GM18858 (cell line): ENCODE data around the gene TPK1.

Source experiments
- ATAC-seq: cut with Tn5 transposase; IDR thresholded peaks from one replicate; pipeline ENCODE4 v1.9.1; 2021; ENCODE audit not compliant: unreplicated experiment

TPK1 gene

DNA sequence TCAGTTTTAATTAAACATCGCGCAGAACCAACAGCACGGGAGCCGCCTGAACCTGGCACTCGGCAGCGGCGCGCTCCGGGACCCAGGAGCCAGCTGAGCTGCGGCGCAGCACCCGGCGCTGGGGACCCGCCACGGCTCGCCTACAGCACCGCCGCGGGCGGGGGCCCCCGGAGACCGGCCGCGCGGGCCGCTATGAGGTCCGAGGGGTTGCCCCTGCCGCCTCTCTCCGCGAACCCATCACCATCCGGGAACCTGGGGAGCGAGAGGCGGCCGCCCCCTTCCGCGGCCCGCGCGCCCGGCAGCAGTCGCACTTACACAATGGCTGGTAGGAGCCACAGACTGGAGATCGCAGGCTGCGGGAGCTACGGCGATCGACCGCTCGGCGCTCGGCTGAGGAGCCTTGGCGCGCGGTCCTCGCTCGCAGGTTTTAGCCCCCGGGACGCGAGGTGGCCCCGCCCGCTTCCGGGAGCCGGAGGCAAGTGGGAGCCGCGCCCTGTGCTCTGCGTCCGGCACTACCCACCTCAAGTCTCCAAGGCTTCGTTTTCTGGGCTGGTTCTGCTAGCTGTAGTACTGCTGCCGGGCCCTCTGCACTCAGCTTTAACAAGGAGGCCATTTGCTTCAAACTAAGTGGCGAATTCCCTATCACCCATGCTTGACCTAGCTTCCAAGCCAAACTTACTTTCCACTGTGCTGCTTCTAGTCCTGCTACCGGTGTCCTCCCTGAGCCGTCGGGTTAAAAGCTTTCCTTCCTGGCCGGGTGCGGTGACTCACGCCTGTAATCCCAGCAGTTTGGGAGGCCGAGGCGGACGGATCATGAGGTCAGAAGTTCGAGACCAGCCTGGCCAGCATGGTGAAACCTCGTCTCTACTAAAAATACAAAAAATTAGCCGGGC, at the start of gene TPK1:
Gene TPK1 (minus strand): TSS at position 402 of the 893 bp plus-strand sequence. CDS start 451 bp downstream, outside the sequence.
- ATAC-seq = peak; percentile 85

DNA sequence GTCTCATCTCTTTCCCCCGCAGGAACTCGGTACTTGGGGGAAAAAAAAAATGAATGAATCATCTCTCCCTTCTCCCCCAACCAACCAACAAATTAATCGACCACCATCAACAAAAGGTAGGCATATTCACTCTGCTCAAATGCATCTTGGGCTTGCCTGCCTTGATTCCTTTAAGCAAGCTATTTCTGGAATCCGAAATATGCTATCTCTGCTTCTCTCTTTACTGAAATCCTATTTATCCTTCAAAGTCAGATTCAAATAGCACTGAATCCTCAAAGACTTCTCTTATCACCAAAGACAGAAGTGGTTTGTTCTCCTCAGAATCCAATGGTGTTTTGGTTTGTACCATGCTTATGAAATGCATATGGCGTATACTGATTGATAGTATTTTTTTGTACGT, 49.6 kb upstream of the TPK1 start:
- ATAC-seq = no peak

DNA sequence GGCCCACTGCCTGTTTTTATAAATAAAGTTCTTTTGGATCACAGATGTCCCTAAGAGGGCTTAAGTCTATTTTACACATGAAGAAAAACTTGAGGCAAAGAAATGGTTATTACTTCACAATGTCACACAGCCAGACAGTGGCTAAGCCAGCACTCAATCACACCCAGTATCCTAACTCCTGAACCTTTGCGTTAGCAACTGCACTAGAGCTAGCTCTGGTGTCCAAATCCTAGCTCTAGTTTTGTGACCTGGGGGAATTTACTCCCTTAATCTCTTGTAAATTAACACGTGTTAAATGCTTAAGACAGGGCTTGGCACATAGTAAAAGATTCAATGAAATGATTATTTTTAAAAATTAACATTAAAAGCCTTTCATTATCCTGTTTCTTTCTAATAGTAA, 49.0 kb upstream of the TPK1 start:
- no peak for ATAC-seq

DNA sequence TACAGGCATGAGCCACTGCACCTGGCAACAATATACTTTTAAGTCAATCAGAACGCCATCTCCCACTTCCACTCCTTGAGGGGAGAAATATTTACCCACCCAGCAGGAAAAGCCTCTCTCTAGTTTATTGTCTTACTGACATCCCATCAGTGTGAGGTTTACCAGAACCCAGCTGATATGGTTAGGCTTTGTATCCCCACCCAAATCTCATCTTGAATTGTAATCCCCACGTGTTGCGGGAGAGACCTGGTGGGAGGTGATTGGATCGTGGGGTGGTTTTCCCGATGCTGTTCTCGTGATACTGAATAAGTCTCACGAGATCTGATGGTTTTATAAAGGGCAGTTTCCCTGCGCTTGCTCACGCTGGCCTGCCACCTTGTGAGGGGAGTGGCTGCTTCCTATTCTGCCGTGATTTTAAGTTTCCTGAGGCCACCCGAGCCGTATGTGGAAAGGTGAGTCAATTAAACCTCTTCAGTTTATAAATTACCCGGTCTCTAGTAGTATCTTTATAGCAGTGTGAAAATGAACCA, 37.5 kb upstream of the TPK1 start:
- no peak for ATAC-seq

DNA sequence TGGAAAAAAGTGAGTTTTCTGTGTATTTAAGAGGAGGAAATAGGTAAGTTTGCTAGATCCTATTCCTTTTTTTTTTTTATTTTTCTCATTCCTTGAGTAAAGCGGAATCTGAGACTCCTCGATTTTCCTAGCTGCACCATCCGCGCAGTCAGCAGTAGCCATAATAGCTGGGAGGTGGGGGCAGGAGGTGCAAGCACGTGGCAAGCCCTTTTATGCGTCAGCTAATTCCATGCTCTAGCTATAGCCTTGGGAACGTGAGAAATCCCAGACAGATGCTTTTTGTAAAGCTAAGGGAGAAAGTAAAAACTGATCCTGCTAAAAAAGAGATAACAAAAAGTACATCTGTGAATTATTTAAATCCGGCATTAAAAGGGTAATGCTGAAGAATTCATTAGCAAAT, 33.2 kb upstream of the TPK1 start:
- no peak for ATAC-seq

DNA sequence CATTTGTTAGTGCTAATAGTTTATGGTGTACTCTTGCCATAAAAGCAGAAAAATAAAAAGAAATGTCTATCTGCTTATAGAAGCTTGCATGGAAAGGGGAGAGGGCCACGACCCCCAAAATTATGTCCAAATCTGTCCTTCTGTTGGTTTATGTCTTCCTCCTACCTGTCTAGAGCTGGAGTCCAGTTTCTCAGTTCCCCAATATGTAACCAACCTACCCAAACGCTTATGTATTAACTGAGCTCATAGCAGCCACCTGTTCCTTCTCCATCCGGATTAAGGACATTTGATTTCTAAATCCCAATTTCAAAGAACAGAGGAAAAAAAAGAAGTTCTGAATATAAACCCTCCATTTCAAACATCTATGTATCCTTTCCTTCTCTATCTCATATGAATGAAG, 30.3 kb upstream of the TPK1 start:
- no peak for ATAC-seq

DNA sequence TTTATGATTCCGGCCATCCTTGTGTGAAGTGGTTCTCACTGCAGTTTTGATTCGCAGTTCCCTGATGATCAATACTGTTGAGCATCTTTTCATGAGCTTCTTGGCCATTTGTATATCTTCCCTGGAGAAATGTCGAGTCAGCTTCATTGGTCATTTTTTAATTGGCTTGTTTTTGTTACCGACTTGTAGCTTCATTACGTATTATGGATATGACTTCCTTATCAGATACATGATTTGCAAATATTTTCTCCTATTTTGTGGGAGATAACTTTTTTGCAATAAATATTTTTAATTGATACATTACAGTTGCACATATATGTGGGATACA, 27.4 kb upstream of the TPK1 start:
- ATAC-seq = no peak

DNA sequence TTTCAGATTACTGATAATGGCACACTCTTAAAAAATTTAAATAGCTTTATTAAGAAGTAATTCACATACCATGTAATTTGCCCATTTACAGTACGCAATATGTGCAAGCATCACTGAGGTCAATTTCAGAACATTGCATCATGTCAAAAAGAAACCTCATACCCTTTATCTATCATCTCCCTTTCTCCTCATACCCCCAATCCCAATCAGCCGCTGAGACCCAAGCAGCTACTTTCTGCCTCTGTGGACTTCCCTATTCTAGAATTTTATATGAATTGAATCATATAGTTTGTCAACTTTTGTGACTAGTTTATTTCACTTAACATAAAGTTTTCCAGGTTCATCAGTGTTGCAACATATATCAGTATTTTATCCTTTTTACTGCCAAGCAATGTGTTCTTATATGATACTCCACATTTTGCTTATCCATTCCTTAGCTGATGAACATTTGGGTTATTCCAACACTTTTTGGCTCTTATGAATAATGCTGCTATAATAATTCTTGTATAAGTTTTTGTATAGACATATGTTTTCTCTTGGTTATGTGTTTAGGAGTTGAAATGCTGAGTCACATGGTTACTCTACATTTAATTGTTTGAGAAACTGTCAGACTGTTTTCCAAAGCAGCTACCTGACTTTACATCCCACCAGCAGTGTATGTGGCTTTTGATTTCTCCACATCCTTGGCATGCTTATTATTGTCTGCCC, 26.9 kb upstream of the TPK1 start:
- ATAC-seq = no peak

DNA sequence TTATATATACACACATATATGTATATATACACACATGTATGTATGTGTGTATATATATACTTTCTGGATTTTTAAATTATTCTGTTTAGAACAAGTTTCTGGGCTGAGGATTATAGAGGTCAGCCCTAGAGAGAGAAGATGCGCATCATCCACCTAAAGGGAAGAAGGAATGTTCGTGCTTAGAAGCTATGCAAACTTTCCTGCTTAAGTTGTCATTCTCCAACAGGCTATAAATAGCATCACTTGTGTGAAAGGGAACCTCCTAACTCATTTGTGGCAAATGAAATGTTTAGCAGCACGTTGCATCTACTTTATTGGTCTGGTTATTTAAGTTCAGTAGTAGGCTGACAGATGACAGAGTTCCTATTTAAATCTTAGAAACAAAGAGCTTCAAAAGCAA, 23.9 kb upstream of the TPK1 start:
- no peak for ATAC-seq

DNA sequence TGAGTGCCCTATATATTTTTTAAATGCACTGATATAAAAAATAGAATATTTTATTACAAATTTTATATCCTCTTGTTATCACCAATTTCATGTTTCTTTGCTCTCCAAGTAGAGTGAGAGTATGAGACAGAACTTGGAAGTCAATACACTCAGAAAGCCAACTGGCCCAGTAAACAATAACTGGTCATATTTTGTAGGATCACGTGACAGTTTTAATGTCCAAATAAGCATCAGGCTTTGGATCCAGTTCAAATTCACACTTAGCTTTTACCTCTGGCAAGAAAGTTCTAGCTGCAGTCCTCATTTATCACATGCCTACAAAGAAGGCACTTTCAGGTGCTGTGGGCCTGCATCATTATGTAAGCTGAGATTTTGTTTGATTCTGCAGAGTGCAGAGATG, 21.6 kb upstream of the TPK1 start:
- no peak for ATAC-seq

DNA sequence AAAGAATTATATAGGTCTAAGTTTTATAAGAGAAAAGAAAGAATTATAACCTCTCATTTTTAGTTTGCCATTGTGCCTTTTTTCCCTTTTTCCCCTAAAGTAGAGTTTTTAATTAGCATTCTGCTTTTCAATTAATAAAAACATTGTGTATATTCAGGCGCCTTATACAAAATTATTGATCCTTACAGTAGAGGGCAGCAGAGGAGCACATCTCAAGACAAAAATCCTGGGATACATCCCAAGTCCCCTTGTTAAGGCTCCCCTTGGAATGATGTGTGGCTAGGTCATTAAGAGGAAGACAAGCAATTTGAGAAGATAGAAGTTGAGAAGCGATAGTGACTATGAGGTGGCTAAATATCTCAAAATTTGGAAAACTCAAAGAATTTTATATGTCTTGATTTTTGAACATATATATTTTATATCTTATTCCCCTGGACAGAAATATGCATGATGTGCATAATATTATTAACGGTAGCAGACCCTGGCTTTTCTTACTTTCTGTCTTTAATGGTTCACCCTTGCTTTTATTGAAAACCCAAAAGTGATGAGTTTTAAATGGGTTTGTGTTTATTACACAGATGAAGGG, 19.1 kb upstream of the TPK1 start:
- ATAC-seq = no peak

DNA sequence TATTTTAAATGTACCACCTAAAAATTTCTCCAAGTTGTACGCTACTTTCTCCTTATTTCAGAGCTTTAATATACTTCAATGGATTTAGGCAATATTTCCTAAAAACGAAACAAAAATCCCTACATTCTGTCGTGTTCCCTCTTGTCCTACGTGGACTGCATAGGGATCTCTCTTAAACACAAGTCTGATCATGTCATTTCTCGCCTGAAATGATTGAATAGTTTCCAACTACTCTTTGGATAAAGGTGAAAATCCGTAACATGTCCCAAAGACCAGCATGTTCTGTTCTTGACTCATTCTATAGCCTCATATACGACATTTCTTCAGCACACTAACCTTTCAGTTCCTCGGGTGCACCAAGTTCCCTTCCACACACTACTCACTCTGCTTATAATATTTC, 17.7 kb upstream of the TPK1 start:
- ATAC-seq = no peak

DNA sequence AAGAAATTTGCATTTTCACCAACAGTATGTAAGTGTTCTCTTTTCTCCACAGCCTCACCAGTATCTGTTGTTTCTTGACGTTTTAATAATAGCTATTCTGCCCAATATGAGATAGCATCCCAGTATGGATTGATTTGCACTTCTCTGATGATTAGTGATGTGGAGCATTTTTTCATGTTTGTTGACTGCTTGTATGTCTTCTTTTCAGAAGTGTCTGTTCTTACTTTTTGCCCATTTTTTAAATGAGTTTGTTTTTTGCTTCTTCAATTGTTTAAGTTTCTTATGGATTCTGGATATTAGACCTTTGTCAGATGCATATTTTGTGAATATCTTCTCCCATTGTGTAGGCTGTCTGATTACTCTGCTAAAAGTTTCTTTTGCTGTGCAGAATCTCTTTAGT, 12.2 kb upstream of the TPK1 start:
- no peak for ATAC-seq

DNA sequence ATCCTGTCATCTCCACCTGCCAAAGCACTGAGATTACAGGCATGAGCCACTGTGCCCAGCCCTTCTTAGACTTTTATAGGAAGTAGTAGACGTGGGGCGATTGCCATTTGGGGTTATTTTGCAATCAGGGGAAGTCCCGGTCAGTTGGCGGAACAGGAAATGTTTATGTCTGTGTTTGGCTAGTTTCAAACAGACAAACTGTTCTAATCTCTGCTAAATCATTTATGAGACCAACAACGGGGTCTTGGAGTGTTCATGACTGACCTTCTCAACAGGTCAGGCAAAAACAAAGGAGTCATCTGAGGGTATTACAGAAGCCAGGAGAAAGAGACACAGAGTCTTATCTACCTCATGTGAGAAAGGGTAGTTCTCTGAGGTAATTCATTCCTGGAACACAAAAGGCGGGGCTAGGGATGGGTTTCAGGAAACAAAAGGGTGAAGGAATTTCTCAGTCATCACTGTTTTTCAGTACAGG, 6.6 kb upstream of the TPK1 start:
- ATAC-seq = peak; percentile 83

DNA sequence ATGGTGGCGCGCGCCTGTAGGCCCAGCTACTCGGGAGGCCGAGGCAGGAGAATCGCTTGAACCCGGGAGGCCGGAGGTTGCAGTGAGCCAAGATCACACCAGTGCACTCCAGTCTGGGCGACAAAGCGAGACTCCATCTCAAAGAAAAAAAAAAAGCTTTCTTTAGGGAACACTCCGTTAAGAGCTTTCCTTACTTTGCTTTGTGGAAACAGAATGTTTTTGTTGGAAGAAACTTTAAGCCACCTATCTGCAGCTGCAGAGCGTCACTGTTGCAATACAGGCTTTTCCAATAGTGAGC, 641 bp upstream of the TPK1 start:
- ATAC-seq = no peak

DNA sequence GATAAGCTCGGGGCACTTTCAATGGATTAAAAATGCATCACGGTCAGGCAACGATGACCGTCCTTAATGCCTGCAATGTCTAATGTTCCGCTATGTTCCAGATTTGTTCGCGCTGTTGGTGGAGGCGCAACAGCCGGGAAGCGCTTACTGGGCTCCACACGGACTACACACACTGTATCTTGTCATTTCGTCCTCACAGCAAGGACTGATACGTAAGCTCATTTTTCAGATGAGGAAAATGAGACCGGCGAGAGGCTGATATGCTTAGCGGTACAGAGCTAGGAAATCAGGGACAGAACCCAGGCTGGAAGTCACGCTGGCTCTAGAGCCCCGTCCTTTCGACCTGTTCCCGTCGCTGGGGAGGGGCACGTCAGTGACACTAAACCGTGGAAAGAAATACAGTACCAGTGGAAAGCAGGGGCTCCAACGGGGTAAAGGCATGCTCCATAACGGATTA, 670 bp downstream of the TPK1 start:
- peak; percentile 20 for ATAC-seq

DNA sequence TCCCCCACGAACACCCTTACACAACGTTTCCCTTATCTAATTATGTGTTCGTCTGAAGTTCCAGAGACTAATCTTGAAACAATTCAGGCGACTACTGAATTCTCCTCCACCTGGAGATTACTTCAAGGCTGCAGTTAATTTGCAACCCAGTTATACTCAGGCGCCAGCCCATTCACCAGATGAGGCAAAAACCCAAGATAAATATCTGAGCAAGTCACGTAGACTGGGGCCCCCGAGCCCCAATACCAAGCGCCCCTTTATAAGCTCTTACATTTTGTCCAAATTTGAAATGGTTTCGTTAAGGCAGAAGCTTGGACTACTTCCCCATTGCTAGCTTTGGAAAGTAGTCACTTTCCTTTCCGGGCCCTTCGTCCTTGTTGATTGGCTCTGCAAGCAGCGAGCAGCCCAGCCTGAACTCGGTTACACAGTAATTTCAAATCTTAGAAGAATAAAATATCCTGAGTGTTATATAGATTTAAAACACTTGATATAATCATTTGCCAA, 1.2 kb downstream of the TPK1 start:
- ATAC-seq = peak; percentile 34

DNA sequence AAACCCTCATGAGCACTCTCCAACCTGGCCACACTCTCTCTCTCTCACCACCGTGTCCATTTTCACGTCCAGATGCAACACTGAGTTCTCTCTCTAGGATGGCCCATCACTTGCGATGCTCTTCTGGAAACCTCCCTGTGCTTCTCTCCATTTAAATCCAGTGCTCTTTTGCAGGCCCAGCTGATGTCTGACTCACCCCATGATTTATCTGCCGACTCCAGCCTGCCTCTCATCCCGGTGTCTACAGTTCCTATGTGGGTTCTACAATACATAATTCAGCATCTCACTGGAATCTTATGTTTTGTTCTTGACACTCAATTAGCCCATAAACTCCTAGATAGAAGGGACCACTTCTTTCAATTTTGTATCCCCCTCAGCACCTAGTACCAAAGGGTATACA, 5.0 kb downstream of the TPK1 start:
- ATAC-seq = no peak

DNA sequence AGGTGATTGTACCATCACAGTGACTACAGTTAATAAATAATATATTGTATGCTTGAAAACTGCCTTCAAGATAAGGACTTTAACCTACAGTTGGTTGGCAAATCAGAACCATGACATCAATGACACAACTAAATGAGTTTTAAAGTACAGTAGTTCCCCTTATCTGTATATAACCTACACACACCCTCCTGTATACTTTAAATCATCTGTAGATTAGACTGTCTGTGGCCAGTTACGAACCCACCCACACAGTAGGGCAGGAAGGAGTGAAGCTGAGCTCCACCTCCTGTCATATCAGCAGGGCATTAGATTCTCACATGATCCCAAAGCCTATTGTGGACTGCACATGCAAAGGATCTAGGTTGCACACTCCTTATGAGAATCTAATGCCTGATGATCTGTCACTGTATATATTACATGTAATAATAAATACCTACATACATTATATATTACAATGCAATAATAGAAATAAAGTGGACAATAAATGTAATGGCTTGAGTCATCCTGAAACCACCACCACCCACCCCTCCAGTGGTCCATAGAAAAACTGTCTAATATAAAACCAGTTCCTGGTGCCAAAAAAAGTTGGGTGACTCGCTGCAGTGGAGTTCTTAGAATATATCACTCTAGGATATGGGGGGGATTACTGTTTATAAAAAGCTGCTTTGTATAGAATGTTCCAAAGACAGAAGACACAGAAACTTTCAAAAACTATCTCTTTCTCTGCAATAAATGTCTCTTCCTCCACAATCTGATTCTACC, 5.6 kb downstream of the TPK1 start:
- no peak for ATAC-seq

DNA sequence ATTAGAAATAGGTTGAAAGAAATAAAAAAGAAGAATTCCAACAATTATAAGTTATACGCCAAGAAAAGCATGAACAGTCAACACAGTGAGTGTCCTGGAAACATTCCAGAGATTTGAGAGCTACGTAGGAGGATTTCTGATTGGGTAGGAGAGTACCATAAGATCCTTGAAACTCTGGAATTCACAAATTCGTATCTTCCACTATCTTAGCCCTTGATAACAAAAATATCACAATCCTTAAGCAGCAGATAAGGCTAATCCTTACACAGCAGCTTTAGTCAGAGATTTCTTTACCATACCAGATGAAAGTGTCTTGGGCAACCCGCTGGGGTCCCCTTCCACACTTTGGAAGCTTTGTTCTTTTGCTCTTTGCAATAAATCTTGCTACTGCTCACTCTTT, 8.2 kb downstream of the TPK1 start:
- no peak for ATAC-seq

DNA sequence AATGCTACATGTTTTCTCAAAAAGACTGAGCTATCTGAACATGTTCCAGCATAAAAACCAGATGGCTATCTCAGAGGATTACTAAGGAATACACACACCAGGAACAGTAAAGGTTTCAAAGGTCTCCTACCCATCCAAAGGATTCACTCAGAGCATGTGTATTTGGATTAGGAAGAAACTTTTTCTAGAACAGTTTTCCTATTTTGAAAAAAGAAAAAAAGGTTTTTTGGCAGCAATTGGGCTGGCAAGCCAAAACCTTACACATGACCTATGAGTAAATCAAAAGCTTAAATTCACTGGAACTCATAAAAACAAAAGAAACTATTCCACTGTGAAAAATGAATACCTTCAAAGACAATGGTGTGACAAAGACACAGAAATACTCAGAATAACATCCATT, 9.6 kb downstream of the TPK1 start:
- no peak for ATAC-seq
